ENCODE measurements around the gene RCAN2.
A peak's percentile ranks its signal among the peaks of the same experiment; 100 is the strongest.

The RCAN2 gene

DNA sequence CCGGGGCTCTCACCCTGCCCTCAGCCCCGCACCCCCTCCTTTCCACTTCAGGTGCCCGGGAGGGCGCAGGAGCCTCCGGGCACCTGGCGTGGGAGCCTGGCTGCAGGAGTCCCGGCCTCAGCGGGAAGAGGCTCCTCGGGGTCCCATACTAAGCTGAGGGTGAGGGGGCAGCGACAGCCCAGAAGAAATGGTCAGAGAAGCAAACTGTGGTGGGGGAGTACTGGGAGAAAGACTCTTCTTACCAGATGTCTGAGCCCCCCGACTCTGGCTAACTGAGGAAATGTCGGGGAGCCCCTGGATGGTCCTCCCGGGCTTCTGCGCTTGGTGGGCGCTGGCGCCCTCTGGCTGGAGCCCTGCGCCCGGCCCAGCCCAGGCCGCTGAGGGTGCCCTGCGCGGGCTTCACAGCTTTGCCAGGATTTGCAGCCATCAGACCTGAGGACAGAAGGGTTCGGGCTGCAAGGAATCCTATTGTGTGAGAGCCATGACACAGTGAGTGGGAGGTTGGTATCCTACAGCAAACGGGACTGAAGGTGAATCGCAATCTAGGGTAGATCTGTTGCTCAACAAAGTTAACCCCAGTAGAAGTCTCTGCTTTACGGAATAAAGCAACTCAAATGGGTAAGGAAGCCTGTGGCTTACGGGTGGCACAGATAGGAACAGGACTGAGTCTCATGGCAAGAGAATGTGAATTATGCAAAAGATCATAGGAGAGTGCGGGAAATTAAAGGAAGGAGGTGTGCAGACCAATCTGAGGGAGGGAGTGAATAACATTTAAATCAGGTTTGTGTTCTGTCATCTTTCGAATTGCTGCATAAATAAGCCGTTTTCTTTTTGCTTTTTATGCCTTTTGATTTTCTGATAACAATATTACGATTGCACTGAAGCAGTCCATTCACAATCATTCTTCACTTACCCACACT, 639 bp upstream of the RCAN2 start:
- peak; percentile 16 for DNase-seq

- DNase-seq = no peak
Observed at GRCh38 chr6:46490425-46491200, 636 bp downstream of the RCAN2 start.

- no peak for DNase-seq
Observed at GRCh38 chr6:46486181-46486580, 5.1 kb downstream of the RCAN2 start.

GRCh38 chr6:46484081-46484820, 7.0 kb downstream of the RCAN2 start:
- no peak for DNase-seq

GRCh38 chr6:46476301-46476700, 14.9 kb downstream of the RCAN2 start:
- no peak for DNase-seq

GRCh38 chr6:46473881-46474280, 17.4 kb downstream of the RCAN2 start:
- no peak for DNase-seq

DNA sequence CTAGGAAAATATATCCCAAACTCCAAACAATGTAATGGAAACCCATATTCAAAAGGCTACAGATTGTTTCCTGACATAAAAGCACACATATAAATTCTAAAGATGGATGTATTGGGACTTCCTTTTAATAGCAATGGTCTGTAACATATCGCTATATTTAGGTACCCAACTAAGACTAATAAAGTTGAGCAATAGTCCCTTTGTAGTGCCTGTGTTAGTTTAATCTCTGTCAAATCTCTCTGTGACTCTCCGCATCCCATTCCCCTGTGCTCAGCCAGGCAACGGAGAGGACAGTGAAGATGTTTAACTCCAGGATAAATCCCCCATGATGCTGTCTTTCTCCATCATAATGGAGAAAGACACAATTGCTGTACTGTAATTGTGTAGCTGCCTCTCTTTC, 19.0 kb downstream of the RCAN2 start:
- no peak for DNase-seq

DNA sequence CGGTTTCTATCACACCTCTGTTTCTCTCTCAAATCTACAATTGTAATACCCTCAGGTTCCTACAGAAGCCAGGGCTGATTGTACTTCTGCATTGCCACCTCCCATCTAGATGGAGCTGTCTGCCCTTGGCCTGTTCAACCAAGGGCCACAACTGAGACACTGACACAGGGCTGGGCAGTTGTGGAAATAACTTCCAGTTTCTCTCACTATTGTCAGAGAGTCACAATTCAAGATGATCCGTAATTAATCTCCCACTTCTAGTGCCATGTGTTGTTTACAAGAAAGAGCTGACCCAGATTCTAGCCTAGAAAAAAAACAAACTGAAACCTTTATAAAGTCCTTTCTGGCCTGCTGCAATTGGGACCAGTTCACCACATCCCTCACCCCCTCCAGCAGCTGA, 22.2 kb downstream of the RCAN2 start:
- no peak for DNase-seq

GRCh38 chr6:46468403-46469010, 22.7 kb downstream of the RCAN2 start:
- DNase-seq = no peak

DNA sequence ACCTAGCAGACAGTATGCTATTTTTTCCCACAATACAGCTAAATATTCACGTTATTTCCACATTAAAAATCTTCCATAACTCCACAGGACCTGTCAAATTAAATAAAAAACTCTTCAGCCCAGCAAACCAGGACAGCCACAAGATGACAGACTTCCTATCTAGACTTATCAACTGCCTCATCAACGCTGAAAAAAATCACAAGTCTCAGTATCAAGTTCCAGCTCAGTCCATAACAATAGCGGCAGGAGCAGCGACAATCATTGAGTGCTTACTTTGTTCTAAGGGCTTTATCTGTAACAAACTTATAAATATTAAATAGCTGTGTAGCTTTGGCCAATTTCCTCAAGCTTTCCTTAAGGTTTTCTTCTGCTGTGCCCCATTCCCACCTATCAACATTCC, 24.7 kb downstream of the RCAN2 start:
- no peak for DNase-seq

DNA sequence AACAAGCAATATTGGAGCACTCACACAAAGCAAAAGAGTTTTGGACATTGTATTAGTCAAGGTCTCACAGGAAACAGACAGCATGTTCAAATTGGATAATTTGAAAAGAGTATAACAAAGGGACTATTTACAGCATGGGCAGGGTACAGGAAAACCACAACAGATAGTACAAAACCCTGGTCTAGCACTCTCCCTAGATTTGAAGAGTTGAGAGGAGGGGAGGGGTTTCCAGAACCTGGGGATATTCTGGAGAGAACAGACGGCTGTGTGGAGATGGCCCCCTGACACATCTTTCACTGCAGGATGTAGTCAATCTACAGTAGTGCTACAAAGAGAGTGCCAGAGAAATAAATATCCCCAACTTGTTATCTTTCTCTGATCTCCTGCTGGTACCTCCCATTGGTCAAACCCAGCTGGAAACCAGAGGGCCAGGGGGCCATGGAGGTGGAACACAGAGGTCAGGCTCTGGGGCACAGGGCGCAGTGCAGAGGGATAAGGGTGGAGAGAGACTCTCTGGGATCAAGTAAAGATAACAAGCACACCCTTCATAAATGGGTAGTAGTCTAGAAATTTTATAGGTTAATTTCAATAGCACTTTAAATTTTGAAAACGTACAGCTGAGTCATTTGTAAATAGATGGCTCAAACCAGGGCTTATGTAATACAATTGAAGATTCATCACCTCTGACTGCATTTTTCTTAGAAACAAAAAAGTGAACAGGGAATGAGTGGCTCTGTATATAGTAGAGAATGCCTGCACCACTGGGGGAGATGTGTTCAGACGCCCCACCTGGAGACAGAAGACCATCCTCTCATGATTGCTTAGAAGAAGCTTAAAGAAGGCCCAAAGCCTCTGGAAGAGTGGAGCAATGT, 25.7 kb downstream of the RCAN2 start:
- no peak for DNase-seq

- no peak for DNase-seq
Observed at GRCh38 chr6:46456297-46456696, 35.0 kb downstream of the RCAN2 start.

GRCh38 chr6:46454691-46455090, 36.6 kb downstream of the RCAN2 start:
- no peak for DNase-seq

DNA sequence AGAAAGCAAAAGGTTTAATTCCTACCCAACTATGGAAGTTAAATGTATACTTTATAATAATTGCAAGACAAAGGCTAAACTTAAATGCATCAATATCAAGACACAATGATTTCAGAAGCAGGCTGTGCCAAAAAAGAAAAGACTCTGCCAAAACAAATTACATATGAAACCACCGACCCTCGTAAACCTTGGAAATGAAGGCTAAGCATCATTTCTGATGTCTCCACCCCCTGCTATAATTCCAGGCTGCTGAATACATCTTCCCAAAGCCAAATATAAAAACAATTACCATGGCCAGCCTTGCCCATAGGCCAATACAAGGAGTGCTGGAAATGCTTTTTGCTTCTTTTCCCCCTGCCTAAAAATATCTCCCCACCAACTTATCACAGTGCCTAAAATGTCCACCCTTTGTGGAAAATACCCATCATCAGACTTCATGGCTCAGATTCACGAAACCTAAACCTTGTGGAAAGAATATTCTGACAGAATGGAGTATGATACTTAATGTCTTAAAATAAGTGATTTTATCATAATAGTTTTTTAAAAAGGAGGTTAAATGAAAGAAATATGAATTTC, 37.4 kb downstream of the RCAN2 start:
- no peak for DNase-seq

DNA sequence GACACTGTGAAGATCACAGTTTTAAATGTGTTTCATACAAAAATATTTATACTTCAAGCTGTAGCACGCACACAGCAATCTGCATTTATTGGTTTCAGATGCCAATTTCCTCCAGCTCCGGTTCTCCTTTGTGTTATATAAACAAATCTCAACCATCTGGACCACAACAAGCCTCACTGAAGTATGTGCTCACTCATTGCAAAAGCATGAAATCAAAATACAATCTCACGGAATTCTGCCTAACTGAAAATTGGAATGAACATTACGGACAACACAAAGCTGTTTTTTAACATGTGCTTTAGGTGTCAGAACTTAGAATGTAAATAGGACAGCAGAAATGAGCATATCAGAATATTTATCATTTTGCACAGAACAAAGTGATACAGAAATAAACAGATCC, 38.0 kb downstream of the RCAN2 start:
- no peak for DNase-seq

GRCh38 chr6:46452312-46452917, 38.8 kb downstream of the RCAN2 start:
- no peak for DNase-seq

DNA sequence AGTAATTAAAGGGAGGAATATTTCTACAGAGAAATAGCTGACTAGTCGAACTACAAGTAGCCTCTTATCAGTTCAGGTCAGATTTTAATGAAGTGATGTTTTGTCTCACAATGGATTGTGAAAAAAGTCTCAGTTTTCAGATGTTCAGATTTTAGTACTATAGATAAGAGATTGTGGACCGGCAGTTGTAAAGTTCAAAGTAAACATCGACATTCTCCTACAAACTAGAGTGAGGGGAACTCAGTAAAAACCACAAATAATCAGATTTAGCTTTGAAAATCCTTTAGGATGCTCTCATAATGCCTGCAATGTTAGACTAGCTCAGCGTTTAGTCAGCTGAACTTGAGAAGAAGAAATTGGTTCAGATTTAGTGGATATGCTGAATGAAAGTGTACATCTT, 39.9 kb downstream of the RCAN2 start:
- no peak for DNase-seq

GRCh38 chr6:46444772-46445454, 46.3 kb downstream of the RCAN2 start:
- DNase-seq = no peak

GRCh38 chr6:46443623-46444022, 47.6 kb downstream of the RCAN2 start:
- DNase-seq = no peak

GRCh38 chr6:46440641-46441040, 50.6 kb downstream of the RCAN2 start:
- DNase-seq = no peak

DNA sequence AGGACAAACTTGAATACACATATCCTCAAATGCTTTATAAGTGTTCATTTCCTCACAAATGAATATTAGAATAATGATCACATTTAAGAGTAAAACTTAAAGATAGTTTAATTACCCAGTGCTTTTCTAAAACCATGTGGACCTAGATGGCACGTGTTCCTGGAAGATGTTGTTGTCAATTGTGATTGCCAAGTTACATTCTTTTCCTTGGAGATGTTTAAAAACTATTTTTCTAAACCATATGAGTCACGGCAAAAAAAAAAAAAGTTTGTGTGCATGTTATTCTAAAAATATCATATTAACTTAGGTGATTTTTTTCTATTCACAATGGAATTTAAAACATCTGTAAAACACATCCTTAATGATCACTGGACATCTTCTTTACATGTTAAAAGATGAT, 51.1 kb downstream of the RCAN2 start:
- DNase-seq = no peak

All from NCI-H1092 treated with DMSO at 0.1 percent for 48 hours (cell line).